ENCODE data around the gene PIK3C3. TPM values are rescaled to one million over a fixed set of nuclear protein-coding genes. Genes with fewer than 3 reads are reported as not detected.

Gene PIK3C3
- total and polyA plus RNA-seq, 2 of the 8 experiments (the other 6 are each of a cell fraction or from before 2014, with no cell fraction given): 15.3 to 47.4 TPM

GRCh38 chr18:41922176-41922575 lies 32.9 kb upstream of the PIK3C3 start (continued):
- TF ChIP-seq SUZ12 (IDR thresholded peaks at IDR 0.05; ENCODE audit: low read length) (no peak), RBBP5 (IDR thresholded peaks at IDR 0.05; ENCODE audit: borderline replicate concordance, low read depth, low read length) (no peak)
